AG04450 (cell line): ENCODE results near the gene KIAA1958. TPM values are rescaled to one million over a fixed set of nuclear protein-coding genes. Genes with fewer than 3 reads are reported as not detected.
"Not testable (repeated sequence)": the region's sequence is repeated elsewhere in the genome, so short reads cannot be mapped to it uniquely, and the experiment has no call there.

ENCODE experiments used
- CTCF ChIA-PET: fragments of 300-600, 350-600 bp; formaldehyde crosslinking; extraction: SDS; loops from one replicate; lab custom pipeline; 2022; ENCODE audit warnings: antibody characterized with exemption, inconsistent platforms; lab: Charles Lee
- POLR2A ChIA-PET: fragments of 350-600 bp; formaldehyde crosslinking; extraction: SDS; loops from one replicate; lab custom pipeline; 2021; ENCODE audit warnings: antibody characterized with exemption, inconsistent platforms; lab: Yijun Ruan, JAX
- DNase-seq: peaks from one replicate; pipeline ENCODE4 v3.0.0-alpha.2; 2011; ENCODE audit warnings: low read depth, low spot score
- H3K27ac ChIP-seq: one replicate; pipeline ENCODE4 v1.5.1; 2012; ENCODE audit warnings: low read depth, low read length, control low read depth
- H3K27me3 ChIP-seq: one replicate; pipeline ENCODE4 v1.6.0; 2012; ENCODE audit warnings: low read length; ENCODE audit not compliant: control insufficient read depth, insufficient read depth
- H3K4me3 ChIP-seq: 2 replicates; pipeline ENCODE4 v1.5.1; 2011; ENCODE audit warnings: mild to moderate bottlenecking, low read depth, low read length, control low read depth
- H3K9me3 ChIP-seq: 2 replicates; pipeline ENCODE4 v1.5.1; 2012; ENCODE audit warnings: low read length; ENCODE audit not compliant: control insufficient read depth, insufficient read depth
- polyA plus RNA-seq: library from polyadenylated mRNA; depleted of rRNA; stranded (reverse); fragments of >200 nt; gene quantifications from 2 replicates; pipeline ENCODE4 v1.2.3, GENCODE V29; 2011
- TF ChIP-seq, protein P1 (sequence below): IDR thresholded peaks from 2 replicates; pipeline ENCODE4 v1.5.1; 2011; ENCODE audit warnings: low read depth, low read length, control low read depth, inconsistent platforms

Gene KIAA1958
- polyA plus RNA-seq, 1 experiment: 0.88 TPM

DNA sequence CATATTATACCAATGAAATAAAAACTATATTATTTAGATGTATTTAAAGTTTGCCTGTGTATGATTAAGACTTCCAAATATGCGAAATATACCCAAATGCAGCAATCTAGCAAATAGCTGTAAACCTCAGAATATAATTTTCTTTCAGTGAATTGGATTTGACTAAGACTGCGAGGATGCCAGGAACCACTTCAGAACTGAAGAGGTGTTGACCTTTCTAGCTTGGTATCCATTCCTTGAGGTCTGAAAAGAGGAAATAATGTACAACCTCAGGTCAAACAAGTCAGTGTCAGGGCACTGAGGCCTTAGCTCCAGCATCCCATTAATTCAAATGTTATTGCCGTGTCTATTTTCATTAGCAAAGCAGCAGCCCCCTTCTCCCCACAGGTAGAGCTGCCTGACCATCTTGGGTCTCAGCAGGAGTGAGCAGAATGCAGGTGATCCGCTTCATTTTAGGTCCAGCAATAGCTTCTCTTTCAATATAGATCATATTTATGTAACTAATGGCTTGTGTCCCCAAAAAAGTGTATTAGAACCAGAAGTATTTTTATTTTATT is 100.0 kb downstream of the KIAA1958 start:
- ChIA-PET CTCF (no interaction called here), POLR2A (no interaction called here)
- Histone ChIP-seq H3K9me3 (no peaks in the 10 kb centered on the region), H3K27ac (no peak overlapping the region), H3K4me3 (no peak overlapping the region), H3K27me3 (no peaks in the 10 kb centered on the region)
- peak; percentile 1 for DNase-seq
- TF ChIP-seq, protein P1, sequence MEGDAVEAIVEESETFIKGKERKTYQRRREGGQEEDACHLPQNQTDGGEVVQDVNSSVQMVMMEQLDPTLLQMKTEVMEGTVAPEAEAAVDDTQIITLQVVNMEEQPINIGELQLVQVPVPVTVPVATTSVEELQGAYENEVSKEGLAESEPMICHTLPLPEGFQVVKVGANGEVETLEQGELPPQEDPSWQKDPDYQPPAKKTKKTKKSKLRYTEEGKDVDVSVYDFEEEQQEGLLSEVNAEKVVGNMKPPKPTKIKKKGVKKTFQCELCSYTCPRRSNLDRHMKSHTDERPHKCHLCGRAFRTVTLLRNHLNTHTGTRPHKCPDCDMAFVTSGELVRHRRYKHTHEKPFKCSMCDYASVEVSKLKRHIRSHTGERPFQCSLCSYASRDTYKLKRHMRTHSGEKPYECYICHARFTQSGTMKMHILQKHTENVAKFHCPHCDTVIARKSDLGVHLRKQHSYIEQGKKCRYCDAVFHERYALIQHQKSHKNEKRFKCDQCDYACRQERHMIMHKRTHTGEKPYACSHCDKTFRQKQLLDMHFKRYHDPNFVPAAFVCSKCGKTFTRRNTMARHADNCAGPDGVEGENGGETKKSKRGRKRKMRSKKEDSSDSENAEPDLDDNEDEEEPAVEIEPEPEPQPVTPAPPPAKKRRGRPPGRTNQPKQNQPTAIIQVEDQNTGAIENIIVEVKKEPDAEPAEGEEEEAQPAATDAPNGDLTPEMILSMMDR: no peak

- H3K27ac ChIP-seq, DNase-seq, H3K27me3 ChIP-seq, H3K4me3 ChIP-seq, CTCF ChIA-PET, H3K9me3 ChIP-seq, POLR2A ChIA-PET: not testable (repeated sequence)
Observed at GRCh38 chr9:112591875-112592274, 105.2 kb downstream of the KIAA1958 start.

DNA sequence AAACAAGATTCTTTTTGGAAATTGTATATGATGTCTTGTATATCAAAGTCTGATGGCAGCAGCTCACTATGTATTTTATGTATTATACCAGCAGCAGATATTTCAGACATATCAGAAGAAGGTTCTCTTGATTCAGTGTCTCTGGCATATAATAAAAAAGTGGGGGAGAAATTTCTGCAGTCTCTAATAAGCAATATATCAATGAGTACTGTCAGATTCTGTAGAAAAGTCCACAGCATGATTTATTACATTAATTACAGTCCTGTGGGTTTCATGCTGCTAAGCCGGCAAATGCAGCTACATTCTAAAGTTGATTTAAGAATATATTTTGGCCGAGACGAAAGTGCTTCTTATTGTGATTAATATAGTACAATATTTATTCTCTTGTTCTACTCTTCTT is 113.1 kb downstream of the KIAA1958 start:
- H3K27me3 ChIP-seq: no peaks in the 10 kb centered on the region
- H3K27ac ChIP-seq: no peak overlapping the region
- H3K9me3 ChIP-seq: no peaks in the 10 kb centered on the region
- CTCF ChIA-PET: no interaction called here
- no peak overlapping the region for H3K4me3 ChIP-seq
- POLR2A ChIA-PET: no interaction called here
- DNase-seq: no peak
- TF ChIP-seq, protein P1: no peak

GRCh38 chr9:112601636-112602035 is 115.0 kb downstream of the KIAA1958 start:
- TF ChIP-seq, protein P1: no peak
- ChIA-PET CTCF (no interaction called here), POLR2A (interaction anchor here (0.5 kb wide), 1 partner anchor 13 kb away, joined by 6 read pairs; no protein-coding TSS in a partner anchor)
- H3K9me3 ChIP-seq: no peaks in the 10 kb centered on the region
- DNase-seq: peak; percentile 3
- H3K27ac ChIP-seq: no peak overlapping the region
- no peak overlapping the region for H3K4me3 ChIP-seq
- no peaks in the 10 kb centered on the region for H3K27me3 ChIP-seq

GRCh38 chr9:112604790-112605189 is 118.2 kb downstream of the KIAA1958 start:
- DNase-seq: no peak
- TF ChIP-seq, protein P1: no peak
- Histone ChIP-seq H3K27me3 (no peaks in the 10 kb centered on the region), H3K4me3 (no peak overlapping the region), H3K9me3 (no peaks in the 10 kb centered on the region), H3K27ac (no peak overlapping the region)
- POLR2A ChIA-PET: no interaction called here
- CTCF ChIA-PET: no interaction called here
